ENCODE measurements around the gene HSPA1A.

DNA sequence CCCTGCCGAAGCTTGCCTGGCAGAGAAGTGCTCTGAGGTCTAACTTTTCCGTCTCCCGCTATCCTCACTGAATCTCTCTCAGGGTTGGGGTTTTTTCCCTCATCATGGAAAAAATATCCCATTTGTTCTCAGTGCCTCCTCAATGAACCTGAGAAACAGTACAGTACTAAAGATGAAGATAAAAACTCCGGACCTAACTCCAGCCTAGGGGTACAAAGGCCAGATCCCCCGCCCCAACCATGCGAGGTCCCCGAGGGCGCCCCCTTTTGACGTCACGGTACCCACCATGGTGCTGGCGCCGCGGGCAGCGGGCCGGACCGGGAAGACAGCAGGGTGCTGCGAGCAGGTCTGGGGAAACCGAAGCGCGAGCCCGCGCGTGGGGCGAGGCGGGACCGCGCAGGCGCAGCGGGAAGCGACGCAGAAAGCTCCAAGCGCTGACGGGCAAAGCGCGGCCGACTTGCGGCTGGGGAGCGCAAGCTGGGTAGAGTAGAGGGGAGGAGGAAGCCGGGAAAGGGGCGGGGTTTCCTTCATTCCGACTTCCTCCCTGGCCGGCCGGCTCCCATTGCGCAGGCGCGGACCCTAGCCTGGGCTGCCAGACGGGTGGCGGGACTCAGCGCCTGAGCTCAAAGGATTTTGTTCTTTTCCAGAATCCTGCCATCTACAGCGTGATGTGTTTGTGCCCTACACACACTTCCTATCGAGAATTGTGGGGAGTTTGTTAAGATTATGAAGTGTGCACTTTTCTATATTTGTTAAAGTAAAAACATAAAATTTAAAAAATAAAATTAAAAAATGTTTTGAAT, 8.7 kb upstream of the HSPA1A start, which contains the start of gene LSM2:
- no peak for TF ChIP-seq EZH2 (IDR thresholded peaks at IDR 0.05; ENCODE audit: borderline replicate concordance, low read length)
- TF ChIP-seq, protein P1, sequence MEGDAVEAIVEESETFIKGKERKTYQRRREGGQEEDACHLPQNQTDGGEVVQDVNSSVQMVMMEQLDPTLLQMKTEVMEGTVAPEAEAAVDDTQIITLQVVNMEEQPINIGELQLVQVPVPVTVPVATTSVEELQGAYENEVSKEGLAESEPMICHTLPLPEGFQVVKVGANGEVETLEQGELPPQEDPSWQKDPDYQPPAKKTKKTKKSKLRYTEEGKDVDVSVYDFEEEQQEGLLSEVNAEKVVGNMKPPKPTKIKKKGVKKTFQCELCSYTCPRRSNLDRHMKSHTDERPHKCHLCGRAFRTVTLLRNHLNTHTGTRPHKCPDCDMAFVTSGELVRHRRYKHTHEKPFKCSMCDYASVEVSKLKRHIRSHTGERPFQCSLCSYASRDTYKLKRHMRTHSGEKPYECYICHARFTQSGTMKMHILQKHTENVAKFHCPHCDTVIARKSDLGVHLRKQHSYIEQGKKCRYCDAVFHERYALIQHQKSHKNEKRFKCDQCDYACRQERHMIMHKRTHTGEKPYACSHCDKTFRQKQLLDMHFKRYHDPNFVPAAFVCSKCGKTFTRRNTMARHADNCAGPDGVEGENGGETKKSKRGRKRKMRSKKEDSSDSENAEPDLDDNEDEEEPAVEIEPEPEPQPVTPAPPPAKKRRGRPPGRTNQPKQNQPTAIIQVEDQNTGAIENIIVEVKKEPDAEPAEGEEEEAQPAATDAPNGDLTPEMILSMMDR (IDR thresholded peaks at IDR 0.05; ENCODE audit: low read length), result peak; percentile 59

Data from OCI-LY1 (cell line).